GM18519 (cell line): ENCODE measurements around the gene PABPN1L.

Source experiments
- ATAC-seq: cut with Tn5 transposase; IDR thresholded peaks from one replicate; pipeline ENCODE4 v1.9.1; 2021; ENCODE audit warnings: mild to moderate bottlenecking, moderate library complexity; ENCODE audit not compliant: unreplicated experiment, low FRiP score

The PABPN1L gene

DNA sequence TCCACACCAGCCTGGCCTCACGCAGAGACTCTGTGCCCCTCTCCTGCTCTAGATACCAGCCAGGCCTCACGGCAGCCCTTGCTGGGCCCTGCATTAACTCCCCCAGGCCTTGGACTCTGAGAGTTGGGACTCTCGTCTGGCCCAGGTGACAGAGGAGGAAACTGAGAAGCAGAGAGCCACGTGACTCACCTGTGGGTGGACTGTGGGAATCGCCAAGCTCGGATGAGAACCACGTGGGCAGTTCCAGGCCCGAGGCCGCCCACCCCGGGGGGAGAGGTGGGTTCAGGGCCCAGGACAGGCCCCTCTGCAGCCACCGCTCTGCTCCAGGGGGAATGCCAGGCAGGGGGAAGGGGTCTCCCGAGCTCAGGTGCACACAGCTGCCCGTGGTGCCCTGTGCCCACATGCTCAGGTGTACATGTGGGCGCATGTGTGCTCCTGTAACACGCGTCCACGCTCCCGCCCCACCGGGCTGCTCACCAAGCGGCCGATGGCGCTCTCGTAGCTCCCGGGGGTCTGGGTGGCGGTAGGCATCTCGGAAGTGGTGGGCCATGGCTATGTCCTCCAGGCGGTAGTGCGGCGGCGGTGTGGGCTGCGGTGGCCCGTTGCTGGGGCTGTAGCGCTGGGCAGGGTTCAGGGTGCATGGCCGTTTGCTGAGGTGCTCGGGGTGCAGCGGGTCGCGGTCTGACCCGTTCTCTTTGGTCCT is 18.3 kb upstream of the PABPN1L start:
- no peak for ATAC-seq

DNA sequence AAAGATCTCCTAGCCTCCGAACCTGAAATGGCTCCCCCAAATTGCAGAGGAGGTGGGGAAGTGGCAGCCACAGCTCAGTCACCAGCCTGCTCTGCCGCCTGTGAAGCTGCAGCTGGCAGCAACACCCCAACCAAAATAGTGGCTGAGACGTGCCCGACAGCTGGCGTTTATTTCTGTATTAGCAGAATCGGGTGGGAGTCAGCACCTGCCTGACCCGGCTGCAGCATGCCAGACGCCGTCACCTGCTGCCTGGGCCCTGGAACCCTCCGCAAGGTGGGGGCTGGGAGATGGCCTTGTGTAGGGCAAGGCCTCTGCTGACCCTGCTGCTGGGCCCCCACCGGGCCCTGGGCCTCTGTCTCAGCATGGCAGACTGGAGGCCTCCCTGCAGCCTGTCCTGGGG is 17.5 kb upstream of the PABPN1L start:
- no peak for ATAC-seq

DNA sequence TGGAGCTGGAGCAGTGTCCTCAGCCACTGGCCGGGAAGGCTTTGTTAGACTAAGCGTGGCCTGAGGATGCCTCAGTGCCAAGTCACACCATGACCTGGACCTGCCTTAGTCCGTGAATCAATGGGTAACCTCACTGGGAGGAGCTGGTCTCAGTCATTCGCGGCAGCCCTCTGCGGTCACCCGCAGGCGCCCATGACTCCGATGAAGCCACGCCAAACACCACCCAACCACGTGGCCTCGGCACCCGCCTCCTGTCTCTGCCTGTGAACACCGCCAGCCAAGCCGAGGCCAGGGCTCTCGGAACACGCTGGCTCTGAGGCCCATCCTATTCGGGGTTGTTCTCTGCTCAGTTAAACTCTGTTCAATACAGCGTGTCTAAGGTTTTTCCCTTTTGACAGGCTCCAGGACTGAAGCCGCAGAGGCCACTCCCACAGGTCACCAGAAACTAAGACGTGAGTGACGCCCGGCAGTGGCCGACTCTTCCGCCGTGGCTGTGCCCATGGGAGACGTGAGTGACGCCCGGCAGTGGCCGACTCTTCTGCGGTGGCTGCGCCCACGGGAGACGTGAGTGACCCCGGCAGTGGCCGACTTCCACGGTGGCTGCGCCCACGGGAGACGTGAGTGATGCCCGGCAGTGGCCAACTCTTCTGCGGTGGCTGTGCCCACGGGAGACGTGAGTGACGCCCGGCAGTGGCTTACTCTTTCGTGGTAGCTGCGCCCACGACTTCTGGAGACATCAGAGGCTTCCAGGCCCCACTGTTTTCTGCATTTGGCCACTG is 16.8 kb upstream of the PABPN1L start:
- no peak for ATAC-seq

DNA sequence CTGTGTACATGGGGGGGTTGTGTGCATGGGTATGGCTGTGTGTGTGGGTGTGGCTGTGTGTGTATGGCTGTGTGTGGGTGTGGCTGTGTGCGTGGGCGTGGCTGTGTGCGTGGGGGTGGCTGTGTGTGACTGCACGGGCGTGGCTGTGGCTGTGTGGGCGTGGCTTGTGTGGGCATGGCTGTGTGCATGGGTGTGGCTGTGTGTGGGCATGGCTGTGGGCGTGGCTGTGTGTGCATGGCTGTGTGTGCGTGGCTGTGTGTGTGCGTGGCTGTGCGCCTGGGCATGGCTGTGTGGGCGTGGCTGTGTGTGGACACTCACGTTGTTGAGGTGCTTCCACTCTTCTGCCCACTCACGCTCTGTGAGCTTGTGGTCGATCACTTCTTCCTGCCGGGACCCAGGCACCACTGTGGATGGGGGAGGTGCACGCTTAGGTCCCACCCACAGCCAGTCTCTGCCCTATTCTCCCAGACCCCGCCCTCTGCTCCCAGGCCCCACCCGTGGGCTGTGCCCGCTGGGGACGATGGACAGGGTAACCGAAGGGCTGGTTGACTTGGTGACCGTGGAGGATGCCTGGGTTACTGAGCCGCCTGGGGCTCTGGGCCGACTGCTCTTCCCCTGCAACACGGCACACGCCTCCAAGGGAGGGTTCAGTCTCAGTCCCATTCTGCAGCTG is 16.0 kb upstream of the PABPN1L start:
- ATAC-seq = no peak

DNA sequence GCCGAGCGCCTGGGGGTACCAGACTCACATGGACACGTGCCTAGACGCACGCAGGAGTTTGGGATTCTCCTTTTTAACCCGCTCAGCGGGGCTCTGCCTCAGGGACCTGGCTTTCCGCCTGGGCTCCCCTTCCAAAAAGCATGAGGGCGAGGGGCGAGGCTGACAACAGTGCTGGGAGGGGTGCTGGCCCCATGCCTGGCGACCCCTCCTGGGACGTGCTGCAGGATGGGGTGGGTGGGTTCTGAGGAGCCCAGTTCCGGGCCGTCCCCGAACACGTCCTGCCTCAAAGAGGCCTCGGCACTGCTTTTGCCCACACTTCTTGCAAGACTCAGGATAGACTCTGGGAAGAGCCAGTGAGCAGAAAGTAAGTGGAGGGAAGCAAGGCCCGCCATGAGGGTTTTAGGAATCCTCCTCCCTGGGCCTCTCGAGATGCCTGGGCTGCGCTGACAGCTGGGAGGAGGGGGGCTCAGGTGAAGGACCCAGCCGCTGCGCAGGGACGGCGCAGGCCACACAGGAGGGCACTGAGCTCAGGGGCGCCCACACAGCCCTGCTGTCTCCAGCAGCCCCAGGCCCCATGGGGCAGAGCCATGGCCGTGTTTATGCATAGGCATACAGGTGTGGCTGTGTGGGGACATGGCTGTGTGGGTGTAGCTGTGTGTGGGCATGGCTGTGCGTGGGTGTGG is 15.4 kb upstream of the PABPN1L start:
- no peak for ATAC-seq

DNA sequence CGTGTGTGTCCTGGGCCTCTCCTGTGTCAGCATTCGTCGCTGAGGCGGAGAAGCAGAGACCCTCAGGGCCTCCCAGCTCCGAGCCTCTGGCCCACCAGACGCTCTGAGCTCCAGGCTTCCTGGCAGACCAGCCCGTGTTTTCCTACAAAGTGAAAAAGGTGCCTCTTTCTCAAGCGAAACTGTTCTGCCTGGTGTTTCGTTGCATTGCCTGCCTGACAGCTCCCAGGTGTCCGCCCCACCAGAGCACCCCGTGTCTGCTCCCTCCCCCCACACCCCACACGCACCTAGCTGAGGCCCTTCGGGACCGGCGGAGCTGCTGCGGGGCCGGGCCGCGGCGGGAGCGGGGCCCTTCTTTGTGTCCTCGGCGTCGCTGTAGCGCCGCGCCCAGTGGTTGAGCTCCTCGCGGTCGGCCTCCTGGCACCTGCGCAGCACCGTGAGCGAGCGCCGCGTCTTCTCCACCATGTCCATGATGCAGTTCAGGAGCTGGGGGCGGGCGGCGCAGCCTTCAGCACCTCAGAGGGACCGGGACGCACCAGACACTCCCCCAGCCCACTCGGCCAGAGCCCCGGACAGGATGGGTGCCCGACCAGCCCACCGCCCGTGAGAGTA is 14.7 kb upstream of the PABPN1L start:
- no peak for ATAC-seq

DNA sequence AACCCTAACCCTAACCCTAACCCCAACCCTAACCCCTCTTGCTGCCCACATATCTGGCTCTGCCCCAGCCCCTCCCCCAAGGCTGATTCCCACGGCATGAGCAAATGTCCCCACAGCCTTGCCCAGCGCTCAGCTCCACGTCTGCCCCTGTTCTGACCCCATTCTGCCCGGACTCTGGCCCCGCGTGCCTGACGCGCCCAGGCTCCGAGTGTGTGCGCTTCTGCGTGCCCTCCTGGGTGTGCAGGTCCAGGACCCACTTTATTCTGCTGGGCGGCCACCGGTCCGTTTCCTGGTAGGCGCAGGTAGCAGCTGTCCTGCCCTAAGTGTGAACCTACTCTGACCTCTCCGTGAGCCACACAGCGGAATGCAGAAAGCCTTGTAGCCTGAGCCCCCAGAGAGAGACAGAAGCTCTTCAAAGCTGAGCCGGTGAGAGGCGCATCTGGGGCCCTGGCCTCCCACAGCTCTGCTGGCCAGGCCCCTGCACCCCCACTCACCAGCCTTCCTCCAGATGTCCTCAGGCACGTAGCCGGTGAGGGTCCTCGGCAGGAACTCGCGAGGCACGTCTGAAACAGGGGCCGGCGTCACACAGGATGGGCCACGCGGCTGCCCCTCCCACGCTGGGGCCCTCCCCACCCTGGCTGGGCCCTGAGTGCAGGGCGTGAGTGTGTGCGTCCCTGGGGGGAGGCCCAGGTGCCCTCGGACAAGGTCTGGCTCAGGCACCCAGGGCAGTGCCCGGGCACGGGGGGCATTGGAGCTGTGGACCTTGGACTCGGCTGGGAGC is 14.0 kb upstream of the PABPN1L start:
- ATAC-seq = no peak

DNA sequence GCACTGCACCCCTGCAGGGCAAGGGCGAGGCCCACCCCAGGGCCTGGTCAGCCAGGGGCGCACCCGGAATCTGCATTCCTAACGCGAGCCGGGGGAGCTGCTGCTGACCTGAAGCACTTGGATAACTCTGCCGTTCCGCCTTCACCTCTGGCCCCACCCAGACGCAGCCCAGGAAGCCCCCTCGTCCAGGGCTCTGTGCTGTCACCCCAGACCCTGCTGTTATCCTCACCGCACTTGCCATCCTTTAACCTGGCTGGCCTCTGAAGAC is 13.3 kb upstream of the PABPN1L start:
- no peak for ATAC-seq

DNA sequence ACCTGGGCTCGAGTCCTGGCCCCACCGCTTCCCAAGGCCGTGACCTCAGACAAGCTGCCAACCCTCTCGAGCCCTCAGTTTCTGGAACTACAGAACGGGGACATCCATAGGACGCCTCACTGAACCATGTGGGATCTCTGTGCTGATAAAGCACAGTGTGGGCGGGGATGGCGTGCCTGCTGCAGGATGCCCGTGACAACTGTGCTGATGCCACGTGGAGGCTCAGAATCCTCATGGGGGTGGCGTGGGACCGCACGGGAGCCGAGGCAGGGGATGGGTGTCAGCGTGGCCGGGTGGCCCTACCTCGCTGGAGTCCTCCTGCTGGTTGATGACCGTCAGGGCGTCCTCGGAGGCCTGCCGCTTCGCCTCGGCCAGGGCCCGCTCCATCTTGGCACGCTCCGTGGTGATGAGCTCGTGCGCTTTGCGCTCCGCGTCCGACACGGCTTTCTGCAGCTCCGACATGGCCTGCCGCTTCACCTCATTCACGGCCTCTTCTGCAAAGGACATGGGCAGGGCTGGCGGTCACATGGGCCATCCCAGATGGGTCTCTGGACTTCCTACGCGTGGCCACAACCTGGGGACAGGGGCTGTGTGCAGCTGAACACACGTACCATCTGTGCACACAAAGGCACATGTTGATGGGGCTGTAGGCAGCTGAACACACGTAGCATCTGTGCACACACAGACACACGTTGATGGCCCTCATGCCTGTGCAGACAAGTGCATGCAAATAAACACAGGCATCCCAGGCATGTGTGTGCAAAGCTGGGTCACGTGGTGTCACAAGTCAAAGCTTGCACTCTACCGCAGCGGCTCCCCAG is 12.7 kb upstream of the PABPN1L start:
- ATAC-seq = no peak

DNA sequence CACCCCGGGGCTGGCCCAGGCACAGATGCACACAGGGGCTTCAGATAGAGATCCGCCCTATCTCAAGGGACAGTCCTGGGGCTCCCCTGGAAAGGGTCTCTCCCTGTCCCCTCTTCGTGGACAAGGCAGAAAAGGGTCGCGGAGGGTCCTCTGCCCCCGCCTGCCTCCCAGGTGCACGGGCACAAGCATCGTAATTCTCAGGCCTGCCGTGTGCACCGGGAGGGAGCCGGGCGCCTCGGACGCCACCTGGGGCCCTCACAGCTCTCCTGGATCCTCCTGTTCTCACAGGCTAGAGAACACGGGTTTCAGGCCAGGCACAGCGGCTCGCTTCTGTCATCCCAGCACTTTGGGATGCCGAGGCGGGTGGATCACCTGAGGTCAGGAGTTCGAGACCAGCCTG is 11.9 kb upstream of the PABPN1L start:
- no peak for ATAC-seq

DNA sequence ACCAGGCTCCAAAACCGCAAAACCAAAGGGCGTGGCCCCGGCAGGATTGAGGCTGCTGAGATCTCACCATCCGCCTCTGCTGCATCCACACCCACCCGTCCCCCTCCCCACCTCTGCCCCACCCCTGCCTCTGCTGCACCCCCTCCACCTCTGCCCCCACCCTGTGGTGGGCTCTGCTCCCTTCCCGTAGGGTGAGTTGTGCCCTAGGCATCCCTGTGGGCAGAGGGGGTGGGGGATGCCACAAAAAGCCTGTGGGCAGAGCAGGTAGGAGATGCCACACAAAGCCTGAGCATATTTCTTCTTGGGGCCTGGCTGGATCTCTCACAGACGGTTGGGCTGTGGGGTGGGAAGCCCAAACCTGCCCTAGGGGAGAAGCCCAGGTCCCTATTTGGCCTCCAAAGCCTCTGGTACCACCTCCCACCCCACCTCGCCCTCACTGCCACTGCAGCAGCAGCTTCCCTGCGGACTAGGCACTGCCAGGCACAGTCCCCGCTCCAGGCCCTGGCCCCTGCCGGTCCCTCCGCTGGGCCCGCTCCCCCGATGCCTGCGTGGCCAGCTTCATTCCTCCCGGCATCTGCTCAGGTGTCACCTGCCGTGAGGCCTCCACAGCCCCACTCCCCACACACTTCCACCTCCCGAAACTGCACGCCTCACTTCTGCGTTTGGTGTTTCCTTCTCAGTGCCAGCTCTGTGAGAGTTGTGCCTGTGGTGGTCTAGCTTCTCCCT is 11.3 kb upstream of the PABPN1L start:
- ATAC-seq = no peak

DNA sequence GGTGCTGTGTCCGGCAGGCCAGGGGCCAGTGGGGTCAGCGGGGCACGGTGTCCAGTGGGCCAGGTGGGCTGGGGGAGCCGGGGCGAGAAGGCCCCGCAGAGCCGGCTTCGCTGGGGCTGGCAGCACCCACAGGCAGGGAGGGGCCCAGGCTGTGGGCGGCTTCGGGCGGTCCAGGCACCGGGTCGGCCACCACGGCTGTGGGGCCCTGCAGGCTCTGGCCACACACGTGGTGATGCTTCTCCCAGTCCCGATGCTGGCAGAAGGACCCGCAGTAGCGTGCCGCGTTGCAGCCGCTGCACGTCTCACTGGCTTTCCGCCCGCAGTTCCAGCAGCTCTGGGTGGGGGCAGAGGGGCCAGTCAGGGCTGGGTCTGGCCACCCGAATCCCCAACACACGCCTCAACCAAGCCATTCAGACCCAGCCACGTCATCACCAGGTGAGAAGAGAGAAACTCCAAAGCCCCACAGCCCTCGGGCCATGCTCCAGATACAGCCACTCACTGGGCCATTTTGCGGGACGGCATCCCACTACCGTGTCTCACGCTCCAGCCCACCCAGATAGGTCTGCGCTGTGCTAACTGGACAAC is 10.6 kb upstream of the PABPN1L start:
- no peak for ATAC-seq

DNA sequence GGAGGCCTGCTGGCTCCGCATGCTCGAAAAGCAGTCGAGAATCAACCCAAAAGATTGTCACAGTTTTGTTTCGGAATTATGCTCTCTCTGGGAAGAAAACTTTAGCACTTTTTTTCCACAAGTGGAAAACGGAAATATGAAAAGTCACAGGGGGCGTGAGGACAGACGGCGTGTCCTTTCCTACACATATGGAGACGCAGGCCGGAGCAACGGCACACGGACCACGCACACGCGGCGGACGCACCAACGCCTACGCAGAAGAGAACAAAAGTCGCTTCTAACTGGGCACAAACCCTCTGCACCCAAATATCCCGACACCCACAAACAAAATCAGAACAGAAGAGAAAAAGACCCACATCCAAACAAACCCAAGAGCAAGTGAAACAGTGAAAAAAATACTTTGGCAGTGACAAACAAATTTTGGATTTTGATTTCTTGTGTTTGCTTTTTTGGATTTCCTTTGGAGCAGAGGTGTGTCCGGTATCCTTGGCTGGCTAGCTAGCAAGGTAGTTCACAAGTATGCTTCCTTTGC is 9.3 kb upstream of the PABPN1L start:
- no peak for ATAC-seq

DNA sequence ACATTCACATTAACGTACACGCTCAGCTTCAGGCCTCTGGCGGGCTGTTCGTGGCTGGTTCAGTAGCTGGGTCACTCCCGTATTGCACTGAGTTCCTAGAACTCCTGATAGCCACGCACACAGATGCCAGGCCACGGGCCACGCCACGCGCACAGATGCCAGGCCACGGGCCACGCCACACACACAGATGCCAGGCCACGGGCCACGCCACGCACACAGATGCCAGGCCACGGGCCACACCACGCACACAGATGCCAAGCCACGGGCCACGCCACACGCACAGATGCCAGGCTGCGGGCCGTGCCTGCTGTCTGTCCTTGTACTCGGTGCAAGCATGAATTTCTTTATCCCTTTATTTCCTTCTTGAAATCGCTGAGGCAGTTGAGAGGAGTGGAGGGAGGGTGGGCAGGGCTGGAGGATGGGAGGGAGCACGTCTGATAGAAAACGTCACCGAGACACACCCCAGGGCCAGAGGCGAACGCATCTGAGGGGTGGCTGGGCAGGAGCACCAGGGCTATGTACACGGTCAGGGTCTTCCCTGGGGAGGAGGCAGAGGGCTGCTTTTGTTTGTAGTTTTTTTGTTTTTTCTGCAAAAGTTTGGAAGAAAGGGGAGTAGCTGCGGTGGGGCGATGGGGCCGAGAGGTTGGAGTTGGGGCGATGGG is 8.6 kb upstream of the PABPN1L start:
- ATAC-seq = no peak

DNA sequence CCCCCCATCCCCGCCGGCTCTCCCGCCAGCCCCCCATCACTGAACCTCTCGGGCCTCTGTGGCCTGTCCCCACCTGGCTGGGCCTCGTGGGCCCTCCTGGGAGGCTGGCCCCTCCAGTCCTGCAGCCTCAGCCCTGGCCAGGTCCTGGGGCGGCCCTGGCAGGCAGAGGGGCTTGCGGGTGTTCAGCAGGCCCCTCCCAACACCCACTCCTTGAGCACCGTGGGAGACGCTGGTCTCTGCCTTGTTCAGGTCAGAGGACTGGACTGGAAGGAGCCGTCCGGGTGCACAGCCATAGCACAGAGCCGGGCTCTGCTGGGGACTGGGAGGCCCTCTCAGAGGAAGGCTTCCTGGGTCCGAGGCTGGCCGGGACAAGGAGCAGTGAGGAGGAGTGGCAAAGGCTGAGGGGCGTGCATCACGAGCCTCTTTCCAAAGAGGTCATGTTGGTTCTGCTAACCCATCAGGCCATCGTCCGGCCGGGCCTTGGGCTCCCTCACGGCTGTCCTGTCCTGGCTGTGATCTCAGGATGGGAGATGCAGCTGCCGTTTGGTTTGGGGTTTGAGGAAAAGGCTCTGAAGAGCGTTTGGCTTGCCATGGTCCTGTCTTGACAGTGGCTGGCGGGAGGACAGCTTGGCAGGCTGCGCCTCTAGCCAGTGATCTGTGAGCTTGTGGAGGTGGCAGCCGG is 6.3 kb upstream of the PABPN1L start:
- ATAC-seq = no peak

DNA sequence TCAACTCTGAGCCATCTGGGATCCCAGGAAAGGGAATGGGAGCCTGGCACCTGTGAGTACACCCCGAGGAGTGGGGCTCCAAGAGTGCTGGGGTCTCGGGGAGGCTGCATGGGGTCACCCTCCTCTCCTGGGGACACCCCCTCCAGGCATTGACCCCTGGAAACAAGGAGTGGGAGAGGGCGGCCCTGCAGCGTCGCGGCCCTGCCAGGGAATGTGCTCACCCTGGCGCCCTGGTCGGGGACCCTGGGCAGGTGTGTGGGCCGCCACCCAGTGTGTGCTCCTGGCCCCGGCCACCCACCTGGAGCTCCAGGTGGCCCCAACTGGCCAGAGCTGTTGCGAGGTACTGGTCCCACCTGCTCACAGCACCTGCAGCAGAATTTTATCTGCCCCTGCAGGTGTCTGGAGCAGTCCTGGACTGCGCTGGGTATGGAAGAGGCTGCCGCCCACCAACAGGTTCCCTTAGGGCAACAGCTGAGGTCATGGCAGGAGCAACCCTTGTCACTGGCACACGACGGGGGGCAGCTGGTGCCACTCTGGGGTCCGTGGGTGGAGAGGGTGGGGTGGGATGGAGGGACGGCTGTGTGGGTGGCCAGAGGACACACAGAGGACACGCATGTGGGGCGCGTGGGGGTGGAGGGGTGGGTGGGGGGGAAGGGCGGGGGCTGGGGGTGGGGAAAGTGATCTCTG is 5.4 kb upstream of the PABPN1L start:
- ATAC-seq = no peak

DNA sequence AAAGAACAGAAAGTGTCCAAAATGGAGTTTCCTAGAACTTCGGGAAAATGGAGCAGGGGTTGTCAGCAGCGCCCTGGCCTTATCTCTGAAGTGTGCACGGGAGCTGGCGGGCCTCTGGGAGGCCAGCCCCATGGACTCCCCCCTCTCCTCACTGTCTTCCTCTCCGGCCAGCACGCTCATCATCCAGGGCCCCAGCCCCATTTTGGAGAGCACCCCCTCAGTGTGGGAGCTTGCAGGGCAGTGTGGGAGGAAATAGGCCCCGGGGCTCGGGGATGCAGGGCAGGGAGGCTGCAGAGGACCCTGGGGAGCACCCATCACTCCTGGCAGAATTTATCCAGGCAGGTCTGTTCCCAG is 4.9 kb upstream of the PABPN1L start:
- no peak for ATAC-seq
